Amniotic epithelial cell (primary cell): ENCODE data around the gene SLC27A5.
"Not testable (repeated sequence)": the region's sequence is repeated elsewhere in the genome, so short reads cannot be mapped to it uniquely, and the experiment has no call there.

Experiments used
- DNase-seq: peaks from one replicate; pipeline ENCODE4 v3.0.0-alpha.2; 2010; ENCODE audit warnings: low read depth

SLC27A5 gene

GRCh38 chr19:58550362-58551122 is 38.8 kb upstream of the SLC27A5 start:
- no peak for DNase-seq

- DNase-seq, result no peak
These were observed 38.0 kb upstream of the SLC27A5 start for GRCh38 chr19:58549664-58550361.

GRCh38 chr19:58548859-58549663 is 37.3 kb upstream of the SLC27A5 start:
- DNase-seq, result no peak

GRCh38 chr19:58547323-58548312 is 35.8 kb upstream of the SLC27A5 start:
- DNase-seq, result no peak

GRCh38 chr19:58546019-58546530 is 34.3 kb upstream of the SLC27A5 start:
- no peak for DNase-seq

GRCh38 chr19:58545286-58546018 is 33.7 kb upstream of the SLC27A5 start:
- DNase-seq, result no peak

- peak; percentile 46 for DNase-seq
These were observed 32.9 kb upstream of the SLC27A5 start for GRCh38 chr19:58544591-58545285.

- DNase-seq, result peak; percentile 99
These were observed 32.2 kb upstream of the SLC27A5 start, which contains the start of gene TRIM28 for GRCh38 chr19:58543826-58544590. Gene TRIM28, plus strand, starts transcription at chr19:58544064. Its CDS starts 694 bp downstream, at chr19:58544758.

GRCh38 chr19:58542641-58543372 is 31.0 kb upstream of the SLC27A5 start:
- not testable (repeated sequence) for DNase-seq

GRCh38 chr19:58539169-58539559 is 27.4 kb upstream of the SLC27A5 start:
- DNase-seq, result not testable (repeated sequence)

- DNase-seq, result no peak
These were observed 26.7 kb upstream of the SLC27A5 start for GRCh38 chr19:58538257-58539168.

- no peak for DNase-seq
These were observed 25.3 kb upstream of the SLC27A5 start for GRCh38 chr19:58536852-58537798.

GRCh38 chr19:58535857-58536256 is 24.1 kb upstream of the SLC27A5 start:
- DNase-seq, result no peak

- DNase-seq, result no peak
These were observed 19.4 kb upstream of the SLC27A5 start for GRCh38 chr19:58531034-58531840.

- no peak for DNase-seq
These were observed 17.6 kb upstream of the SLC27A5 start for GRCh38 chr19:58529405-58529804.
